Measurements from ENCODE around the gene ZNF74. TPM values are rescaled to one million over a fixed set of nuclear protein-coding genes. Genes with fewer than 3 reads are reported as not detected.
A peak's percentile ranks its signal among the peaks of the same experiment; 100 is the strongest.
"Not testable (repeated sequence)": the region's sequence is repeated elsewhere in the genome, so short reads cannot be mapped to it uniquely, and the experiment has no call there.

The ZNF74 gene
- total RNA-seq, 1 experiment from 2014 or later: 11.9 TPM

- DNase-seq (ENCODE audit: extremely low read depth, low read depth): not testable (repeated sequence)
Observed at GRCh38 chr22:20415699-20416098, 21.7 kb downstream of the ZNF74 start.

DNA sequence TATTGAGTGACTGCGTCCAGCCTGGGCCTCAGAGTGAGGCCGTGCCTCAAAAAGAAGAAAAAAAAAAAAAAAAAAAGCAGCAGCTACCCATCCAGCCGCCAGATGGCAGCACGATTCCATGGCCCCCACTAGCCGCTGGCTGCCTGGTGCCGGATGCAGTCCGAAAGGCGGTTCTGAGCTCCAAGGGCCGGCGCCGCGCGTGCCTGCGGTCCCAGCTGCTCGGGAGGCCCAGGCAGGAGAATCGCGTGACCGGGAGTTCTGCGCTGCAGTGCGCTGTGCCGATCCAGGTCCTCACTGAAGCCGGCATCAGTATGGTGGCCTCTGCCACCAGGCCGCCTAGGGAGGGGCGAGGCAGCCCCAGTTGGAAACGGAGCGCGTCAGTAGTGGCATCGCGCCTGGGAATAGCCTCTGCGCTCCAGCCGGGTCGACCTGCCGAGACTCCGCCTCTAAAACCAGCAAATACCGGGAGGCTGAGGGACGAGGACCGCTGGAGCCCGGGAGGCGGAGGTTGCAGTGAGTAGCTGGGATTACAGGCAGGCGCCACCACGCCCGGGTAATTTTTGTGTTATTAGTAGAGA, 24.3 kb downstream of the ZNF74 start:
- peak; percentile 56 for DNase-seq (ENCODE audit: extremely low read depth, low read depth)

DNA sequence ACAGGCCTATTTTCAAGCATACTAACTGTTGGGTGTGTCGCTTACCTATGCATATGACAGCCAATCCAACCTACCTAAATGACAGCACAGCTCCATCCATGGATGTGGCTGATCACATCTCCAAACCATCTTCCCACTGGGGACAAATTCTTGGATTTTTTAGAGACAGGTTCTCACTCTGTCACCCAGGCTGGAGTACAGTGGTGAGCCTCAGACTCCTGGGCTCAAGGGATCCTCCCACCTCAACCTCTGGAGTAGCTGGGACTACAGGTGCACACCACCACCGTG, 25.7 kb downstream of the ZNF74 start:
- DNase-seq (ENCODE audit: extremely low read depth, low read depth): no peak

GRCh38 chr22:20420157-20420842, 26.3 kb downstream of the ZNF74 start:
- no peak for DNase-seq (ENCODE audit: extremely low read depth, low read depth)

DNA sequence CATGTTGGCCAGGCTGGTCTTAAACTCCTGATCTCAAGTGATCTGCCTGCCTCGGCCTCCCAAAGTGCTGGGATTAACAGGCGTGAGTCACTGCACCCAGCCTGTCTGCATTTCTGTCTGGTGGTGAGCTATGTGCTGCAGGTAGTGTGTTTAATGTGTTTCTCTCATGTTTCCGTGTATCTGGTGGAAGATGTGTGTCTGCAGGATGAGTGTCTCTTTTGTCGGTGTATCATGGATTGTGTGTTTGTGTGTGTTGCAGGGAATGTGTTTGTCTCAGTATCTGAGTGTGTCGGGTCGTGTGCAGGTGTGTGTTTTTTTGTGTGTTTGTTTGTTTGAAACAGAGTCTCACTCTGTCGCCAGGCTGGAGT, 27.5 kb downstream of the ZNF74 start:
- DNase-seq (ENCODE audit: extremely low read depth, low read depth): no peak

DNA sequence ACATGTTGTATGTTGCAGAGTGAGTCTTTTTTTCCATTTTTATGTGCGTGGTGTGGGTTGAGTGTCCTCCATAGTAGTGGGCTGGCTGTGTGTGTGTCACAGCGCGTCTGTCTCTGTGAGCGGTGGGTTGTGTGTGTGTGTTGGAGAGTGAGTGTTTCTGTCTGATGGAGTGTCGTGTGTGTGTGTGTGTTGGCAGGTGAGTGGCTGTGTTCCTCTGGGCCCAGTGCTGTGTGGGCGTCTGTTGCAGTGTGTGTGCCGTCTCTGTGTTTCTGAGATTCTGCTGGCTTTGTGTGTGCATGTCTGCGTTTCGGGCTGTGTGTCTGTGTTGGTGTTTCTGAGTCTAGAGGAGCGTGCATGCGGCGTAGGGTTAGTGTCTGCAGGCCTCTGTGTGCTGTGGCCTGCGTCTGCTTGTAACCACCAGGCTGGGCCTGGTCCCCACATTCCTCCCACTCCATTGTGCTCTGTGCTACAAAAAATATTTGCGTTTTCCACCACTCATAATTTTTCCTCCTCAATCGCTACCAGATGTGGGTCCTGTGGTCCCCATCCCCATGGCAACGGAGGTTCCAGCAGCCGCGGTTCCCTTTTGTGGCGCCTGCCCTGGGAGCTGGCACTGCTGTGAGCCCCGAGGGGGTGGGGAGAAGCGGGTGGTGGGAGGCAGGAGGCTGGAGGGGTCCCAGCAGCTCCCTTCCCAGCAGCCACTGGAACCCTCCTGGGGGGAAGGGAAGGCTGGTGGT, 28.5 kb downstream of the ZNF74 start:
- no peak for DNase-seq (ENCODE audit: extremely low read depth, low read depth)

DNA sequence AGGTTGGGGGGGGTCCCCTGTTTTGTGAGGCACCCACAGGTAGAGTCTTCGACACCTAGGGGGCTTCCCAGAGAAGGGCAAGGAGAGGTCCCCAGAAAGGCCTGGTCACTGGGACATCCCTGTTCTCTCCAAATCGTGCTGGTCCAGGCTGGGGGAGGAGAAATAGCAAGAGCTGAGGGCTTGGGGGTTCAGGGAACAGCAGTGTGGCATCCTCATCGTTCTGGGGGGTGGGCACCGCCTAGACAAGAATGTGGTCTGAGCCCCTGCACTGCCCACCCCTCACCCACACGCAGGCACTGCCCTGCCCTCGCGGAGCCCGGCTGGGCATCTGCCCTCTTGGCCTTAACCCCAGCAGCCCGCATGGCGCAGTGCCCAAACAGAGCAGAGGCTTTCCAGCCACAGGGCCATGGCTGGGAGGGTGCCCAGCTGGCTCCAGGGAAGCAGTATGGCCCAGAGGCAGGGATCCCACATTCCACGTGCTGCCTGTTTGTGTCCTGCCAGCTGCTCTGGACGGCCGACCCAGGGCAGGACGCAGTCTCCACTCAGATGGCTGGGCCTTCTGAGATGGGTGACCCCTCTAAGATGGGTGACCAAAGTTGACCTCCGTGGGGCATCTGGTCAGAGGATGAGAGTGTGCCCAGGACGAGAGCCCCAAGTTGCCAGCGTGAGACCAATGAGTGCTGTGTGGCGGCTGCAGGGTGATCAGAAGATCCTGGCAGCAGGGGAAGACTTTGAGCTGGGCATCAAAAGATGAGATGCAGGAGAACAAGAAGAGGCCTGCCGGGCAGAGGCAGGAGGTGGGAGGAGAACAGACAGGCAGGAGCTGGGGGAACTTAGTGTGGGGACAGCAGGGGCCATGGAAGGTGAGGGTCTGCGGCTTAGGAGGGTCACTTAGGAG, 29.3 kb downstream of the ZNF74 start:
- no peak for DNase-seq (ENCODE audit: extremely low read depth, low read depth)

DNA sequence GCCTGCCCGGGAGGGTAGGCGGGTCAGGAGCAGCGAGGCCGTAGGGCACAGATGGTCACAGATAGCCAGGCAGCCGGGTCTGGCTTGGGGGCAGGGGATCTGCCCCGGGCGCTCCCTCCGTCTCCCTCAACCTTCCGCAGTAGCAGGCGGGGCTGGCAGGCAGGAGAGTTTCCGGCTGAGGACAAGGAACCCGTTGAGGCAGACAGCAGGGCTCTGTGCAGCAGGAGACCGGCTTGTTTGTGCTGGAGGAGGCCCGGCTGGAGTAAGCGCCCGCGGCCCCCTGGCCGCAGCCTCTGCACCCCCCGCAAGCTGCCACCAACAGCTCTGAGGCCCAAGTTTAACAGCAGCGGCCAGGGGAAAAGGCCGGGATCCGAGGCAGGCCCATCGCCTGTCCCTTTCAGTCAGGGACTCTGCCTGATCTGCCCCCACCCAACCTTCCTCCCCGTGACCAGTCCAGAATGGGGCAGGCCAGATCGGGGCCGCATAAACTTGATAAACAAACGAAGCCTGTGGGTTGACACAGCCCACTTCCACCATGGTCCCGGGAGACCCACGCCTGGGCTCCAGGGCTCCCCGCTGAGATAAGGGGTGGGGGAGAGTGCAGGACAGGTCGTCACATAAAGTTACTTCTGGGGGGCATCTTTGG, 30.1 kb downstream of the ZNF74 start:
- DNase-seq (ENCODE audit: extremely low read depth, low read depth): no peak

DNA sequence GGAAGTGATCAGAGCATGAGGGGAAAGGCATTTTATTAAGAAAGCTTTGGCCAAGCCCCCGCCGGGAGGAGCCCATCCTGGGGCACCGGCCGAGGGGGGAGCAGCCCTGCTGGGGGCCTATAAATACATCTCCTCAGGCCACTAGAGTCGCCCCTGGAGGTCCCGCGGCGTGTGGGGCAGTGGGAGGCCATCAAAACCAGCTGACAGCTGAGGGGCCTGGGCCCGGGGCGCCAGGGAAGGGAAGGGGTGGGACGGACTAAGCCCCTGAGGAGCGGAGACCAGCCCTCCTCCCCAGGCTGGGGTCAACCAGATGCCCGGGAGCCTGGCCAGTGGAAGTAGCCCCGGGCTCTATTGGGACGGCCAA, 30.6 kb downstream of the ZNF74 start:
- no peak for DNase-seq (ENCODE audit: extremely low read depth, low read depth)

DNA sequence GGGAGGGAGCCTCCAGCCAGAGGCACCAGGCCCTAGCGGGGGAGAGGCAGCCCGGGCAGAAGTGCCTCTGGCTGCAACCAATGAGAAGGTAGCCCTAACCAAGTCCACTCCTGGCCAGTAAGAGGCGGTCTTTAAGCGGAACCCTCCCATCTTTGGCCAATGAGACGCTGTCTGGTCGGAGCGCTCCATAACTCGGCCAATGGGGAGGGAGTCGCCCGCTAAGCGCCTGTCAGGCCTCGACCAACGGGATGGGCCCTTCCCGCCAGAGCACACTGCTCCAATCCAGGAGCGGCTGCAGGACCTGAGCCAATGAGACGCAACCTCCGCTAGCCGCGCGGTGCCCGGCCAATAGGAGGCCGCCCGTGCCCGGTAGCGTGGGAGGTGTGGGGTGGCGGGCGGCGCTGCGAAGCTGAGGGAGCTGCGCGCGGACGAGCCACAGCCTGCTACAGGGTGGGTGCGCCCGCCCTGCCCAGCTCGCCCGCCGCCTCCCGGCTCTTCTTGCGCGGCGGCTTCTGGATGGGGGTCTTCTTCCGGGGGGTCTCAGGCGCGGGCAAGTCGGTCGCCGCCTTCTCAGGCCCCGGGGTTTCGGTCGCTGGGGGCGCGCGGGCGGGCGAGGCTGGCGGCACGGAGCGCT, 31.1 kb downstream of the ZNF74 start:
- no peak for DNase-seq (ENCODE audit: extremely low read depth, low read depth)

DNA sequence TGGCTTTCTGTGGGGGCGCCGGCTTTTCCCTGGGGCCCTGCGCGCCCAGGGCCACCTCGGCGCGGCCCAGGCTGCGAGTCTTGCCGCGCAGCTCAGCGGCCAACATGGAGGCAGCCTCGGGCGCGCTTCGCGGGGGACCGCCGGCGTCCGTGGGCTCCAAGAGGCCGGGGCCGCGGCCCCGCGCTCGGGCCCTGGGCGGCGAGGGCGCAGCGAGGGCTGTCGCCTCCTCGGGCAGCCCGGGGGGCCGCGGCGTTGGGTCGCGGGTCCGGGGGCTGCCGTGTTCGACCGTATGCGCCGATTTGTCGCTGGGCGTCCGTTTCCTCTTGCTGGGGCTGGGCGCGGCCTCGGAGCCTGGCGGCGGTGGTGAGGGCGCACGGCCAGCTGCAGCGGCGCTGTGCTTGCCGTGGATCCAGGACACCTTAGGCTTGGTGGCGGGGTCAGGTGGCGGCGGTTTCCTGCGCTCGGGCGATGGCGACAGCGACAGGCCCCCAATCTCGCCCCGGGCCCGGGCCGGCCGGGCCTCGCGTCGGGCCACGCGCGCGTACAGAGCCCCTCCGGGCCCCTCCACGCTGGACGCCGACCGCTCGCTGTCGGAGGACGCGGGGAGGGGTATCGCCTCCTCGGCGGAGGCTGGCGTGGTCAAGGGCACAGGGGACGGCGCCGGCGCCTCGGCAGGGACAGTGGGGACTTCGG, 31.8 kb downstream of the ZNF74 start:
- no peak for DNase-seq (ENCODE audit: extremely low read depth, low read depth)

DNA sequence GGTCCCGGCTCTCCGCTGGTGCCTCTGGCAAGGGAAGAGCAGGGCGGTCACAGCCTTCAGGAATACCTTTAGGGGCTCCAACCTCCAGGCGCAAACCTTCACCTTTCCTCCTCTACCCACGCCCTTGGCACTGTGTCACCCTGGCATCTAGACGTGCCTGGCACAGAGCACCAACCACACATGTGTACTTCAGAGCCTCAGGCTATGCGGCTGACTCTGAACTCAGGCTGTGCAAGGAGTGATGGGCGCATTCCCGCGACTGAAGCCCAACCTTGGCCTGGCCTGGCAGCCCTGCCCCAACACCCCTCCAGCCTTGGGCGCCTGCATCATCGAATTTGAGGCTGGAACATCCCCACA, 32.3 kb downstream of the ZNF74 start:
- no peak for DNase-seq (ENCODE audit: extremely low read depth, low read depth)

DNA sequence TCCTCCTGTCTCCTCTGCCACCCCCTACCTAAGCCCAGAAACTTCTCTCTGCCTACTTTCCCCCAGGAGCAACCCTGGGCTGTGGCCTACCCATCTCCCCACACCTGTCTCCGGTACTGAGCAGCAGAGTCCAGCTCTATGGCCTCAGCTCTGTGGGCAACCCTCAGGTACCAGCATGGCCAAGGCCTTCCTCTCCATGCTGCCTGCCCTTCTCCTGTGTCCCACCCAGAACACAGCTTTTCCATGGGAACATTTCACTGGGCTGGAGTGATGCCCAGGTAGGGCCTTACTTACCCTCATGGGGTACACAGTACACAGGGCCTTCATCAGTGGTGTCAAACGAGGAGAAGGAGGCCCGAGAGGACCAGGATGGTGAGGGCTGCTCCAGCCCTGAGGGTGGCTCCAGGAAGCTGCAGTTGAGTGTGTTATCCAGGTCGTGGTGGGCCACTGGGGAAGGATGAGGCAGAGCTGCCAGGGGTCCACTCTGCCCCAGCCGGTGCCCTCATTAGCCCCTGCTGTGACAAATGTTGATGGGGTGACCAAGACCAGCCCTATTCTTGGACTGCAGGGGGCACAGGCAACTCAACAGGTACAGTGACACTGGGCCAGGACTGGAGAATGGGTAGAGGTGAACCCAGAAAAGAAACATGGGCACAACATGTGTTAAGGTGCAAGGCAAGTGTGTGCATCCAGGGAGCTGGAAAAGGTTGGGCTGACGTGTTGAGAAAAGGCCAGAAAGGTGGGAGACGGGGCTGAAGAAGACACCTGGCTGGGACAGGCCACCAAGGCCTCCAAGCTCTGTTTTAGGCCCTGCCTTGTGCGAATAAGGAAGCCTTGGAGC, 33.4 kb downstream of the ZNF74 start:
- DNase-seq (ENCODE audit: extremely low read depth, low read depth): no peak

GRCh38 chr22:20427945-20428417, 34.0 kb downstream of the ZNF74 start:
- no peak for DNase-seq (ENCODE audit: extremely low read depth, low read depth)

DNA sequence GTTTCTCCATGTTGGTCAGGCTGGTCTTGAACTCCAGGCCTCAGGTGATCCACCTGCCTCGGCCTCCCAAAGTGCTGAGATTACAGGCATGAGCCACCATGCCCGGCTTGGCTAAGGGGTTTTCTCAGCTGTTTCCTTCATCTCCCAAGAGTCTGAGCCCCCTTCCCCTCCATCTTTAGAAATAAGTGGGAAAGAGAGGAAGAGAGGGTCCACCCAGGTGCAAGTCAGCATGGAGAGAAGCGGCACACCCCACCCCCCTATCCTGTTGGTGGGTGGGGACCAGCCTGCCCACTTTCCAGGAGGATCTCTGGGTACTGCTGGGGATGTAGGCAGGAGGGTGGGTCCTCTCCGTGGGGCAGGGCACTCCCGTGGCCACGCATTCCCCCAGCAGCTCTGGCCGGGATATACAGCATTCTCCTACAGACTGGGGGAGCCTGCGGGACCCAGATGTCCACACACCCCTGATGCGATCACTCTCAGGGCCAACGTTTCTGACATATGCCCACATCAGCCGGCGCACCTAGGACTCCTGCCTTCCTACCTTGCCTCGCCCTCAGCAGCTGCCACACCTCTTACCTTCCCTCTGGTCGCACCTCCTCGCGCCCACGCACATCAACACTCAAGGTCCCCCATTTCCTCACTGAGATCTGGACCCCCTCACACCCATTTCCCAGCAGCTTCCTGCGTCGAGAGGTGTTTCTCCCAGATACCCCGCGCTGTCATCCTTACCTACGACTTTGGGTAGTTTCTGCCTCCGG, 34.7 kb downstream of the ZNF74 start:
- no peak for DNase-seq (ENCODE audit: extremely low read depth, low read depth)

GRCh38 chr22:20429254-20430100, 35.5 kb downstream of the ZNF74 start:
- no peak for DNase-seq (ENCODE audit: extremely low read depth, low read depth)

GRCh38 chr22:20430101-20430719, 36.3 kb downstream of the ZNF74 start:
- DNase-seq (ENCODE audit: extremely low read depth, low read depth): no peak

Data from NCI-H460 (cell line).